ENCODE results near the gene RBMS2. TPM values are rescaled to one million over a fixed set of nuclear protein-coding genes. Genes with fewer than 3 reads are reported as not detected.

The RBMS2 gene
- total RNA-seq, 1 donor from 2014 or later: 37.2 TPM

DNA sequence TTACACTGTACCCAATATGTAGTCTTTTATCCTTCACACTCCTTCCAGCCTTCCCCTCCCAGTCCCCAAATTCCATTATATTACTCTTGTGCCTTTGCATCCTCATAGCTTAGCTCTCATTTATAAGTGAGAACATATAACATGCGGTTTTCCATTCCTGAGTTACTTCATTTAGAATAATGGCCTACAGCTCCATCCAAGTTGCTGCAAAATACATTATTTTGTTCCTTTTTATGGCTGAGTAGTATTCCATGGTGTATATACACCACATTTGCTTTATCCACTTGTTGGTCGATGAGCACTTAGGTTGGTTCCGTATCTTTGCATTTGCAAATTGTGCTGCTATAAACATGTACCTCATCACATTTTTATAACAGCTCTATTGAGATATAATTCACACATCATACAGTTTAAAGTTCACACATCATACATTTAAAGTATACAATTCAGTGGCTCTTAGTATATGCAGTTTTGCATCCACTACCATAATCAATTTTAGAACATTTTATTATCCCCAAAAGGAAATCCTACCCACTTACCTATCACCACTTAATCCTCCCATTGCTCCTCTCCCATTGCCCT, 23.5 kb downstream of the RBMS2 start:
- H3K4me3 ChIP-seq (ENCODE audit: low read depth, low read length): no peak overlapping the region
- no peak for DNase-seq (ENCODE audit: low read depth)
- H3K27me3 ChIP-seq (ENCODE audit: control insufficient read depth, insufficient read depth, low read length): no peaks in the 10 kb centered on the region
- TF ChIP-seq, protein P1, sequence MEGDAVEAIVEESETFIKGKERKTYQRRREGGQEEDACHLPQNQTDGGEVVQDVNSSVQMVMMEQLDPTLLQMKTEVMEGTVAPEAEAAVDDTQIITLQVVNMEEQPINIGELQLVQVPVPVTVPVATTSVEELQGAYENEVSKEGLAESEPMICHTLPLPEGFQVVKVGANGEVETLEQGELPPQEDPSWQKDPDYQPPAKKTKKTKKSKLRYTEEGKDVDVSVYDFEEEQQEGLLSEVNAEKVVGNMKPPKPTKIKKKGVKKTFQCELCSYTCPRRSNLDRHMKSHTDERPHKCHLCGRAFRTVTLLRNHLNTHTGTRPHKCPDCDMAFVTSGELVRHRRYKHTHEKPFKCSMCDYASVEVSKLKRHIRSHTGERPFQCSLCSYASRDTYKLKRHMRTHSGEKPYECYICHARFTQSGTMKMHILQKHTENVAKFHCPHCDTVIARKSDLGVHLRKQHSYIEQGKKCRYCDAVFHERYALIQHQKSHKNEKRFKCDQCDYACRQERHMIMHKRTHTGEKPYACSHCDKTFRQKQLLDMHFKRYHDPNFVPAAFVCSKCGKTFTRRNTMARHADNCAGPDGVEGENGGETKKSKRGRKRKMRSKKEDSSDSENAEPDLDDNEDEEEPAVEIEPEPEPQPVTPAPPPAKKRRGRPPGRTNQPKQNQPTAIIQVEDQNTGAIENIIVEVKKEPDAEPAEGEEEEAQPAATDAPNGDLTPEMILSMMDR (IDR thresholded peaks at IDR 0.05; ENCODE audit: insufficient read depth, low read length, poor library complexity, severe bottlenecking): no peak
- H3K36me3 ChIP-seq (ENCODE audit: control insufficient read depth, insufficient read depth, low read length): peaks cover 1% of the 10 kb centered on the region

DNA sequence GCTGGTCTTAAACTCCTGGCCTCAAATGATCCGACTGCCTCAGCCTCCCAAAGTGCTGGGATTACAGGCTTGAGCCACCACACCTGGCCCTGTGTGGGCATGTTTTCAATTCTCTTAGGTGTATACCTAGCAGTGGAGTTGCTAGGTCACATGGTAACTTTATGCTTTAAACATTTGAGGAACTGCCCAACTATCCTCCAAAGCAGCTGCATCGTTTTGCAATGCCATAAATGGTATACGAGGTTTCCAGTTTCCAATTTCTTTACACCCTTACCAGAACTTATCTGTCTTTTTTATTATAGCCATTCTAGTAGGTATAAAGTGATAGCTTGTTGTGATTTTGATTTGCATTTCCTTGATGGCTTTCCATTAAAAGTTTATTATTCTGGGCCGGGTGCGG, 25.1 kb downstream of the RBMS2 start:
- TF ChIP-seq, protein P1 (IDR thresholded peaks at IDR 0.05; ENCODE audit: insufficient read depth, low read length, poor library complexity, severe bottlenecking): no peak
- H3K36me3 ChIP-seq (ENCODE audit: control insufficient read depth, insufficient read depth, low read length): no peaks in the 10 kb centered on the region
- H3K27me3 ChIP-seq (ENCODE audit: control insufficient read depth, insufficient read depth, low read length): no peaks in the 10 kb centered on the region
- DNase-seq (ENCODE audit: low read depth): no peak
- no peak overlapping the region for H3K4me3 ChIP-seq (ENCODE audit: low read depth, low read length)

DNA sequence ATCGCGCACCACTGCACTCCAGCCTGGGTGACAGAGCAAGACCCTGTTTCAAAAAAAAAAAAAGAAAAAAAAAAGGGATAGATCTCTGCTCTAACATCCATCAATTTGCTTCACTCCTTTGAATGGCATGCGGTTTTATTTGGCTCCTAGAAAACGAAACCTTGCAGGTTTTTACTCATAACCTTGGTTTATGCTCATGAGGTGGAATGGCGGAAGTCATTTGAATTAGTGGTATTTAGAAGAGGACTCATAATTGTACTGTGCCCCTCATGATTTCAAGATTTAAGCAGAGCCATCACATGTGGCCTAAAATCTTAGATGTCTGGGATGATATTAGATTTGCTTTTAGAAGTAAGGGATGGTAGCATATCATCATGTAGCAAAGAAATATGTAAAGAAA, 29.4 kb downstream of the RBMS2 start:
- no peaks in the 10 kb centered on the region for H3K36me3 ChIP-seq (ENCODE audit: control insufficient read depth, insufficient read depth, low read length)
- no peak for DNase-seq (ENCODE audit: low read depth)
- H3K4me3 ChIP-seq (ENCODE audit: low read depth, low read length): no peak overlapping the region
- TF ChIP-seq, protein P1 (IDR thresholded peaks at IDR 0.05; ENCODE audit: insufficient read depth, low read length, poor library complexity, severe bottlenecking): no peak
- no peaks in the 10 kb centered on the region for H3K27me3 ChIP-seq (ENCODE audit: control insufficient read depth, insufficient read depth, low read length)

DNA sequence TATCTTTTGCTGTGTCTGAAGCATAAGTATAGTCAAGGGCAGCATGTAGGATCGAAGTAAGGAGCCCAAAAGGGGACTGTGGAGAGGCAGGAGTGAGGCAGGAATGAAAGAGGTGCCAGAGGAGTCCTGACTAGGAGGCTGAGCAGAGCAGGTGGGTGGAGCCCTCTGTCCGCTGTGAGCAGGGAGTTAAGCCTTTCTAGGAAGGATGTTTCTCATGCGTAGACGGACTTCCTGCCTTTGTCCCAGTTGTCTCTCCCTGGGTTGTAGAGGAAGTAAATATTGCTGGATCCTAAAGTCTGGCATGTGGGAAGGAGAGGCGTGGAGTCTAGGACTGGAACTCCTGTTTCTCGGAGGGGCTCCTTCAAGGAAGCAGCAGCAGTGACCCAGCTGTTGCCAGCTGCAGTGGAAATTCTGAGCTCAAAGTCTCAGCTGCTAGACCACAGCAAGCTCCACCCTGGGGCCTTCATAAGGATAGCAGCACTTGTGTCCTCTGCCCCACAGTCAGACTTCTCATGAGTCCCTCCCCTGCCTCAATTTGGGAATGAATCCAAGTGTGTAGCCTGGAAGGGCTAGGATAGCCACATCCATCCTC, 44.0 kb downstream of the RBMS2 start:
- Histone ChIP-seq H3K27me3 (ENCODE audit: control insufficient read depth, insufficient read depth, low read length) (no peaks in the 10 kb centered on the region), H3K36me3 (ENCODE audit: control insufficient read depth, insufficient read depth, low read length) (peaks cover 3% of the 10 kb centered on the region), H3K4me3 (ENCODE audit: low read depth, low read length) (no peak overlapping the region)
- TF ChIP-seq, protein P1 (IDR thresholded peaks at IDR 0.05; ENCODE audit: insufficient read depth, low read length, poor library complexity, severe bottlenecking): no peak
- DNase-seq (ENCODE audit: low read depth): peak; percentile 18

DNA sequence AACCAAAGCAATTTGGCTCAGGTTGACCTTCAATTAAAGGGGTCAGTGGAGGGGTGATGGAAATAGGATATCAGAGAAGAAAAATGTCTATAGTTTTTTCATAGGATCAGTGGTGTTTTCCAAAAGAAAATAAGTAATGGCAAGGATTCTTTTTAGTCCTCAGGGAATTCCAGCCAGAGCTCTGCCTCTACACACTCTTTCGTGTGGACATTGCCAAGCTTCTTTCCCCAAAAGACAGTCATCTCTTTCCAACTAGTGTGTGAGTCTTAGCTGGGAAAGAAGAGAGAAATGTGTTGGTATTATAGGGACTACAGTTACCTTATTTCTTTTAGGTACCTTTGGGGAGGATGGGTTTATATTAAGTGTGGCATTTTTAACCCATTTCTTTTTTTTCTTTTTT, 46.5 kb downstream of the RBMS2 start:
- Histone ChIP-seq H3K4me3 (ENCODE audit: low read depth, low read length) (no peak overlapping the region), H3K36me3 (ENCODE audit: control insufficient read depth, insufficient read depth, low read length) (peaks cover 3% of the 10 kb centered on the region)
- TF ChIP-seq, protein P1 (IDR thresholded peaks at IDR 0.05; ENCODE audit: insufficient read depth, low read length, poor library complexity, severe bottlenecking): no peak

DNA sequence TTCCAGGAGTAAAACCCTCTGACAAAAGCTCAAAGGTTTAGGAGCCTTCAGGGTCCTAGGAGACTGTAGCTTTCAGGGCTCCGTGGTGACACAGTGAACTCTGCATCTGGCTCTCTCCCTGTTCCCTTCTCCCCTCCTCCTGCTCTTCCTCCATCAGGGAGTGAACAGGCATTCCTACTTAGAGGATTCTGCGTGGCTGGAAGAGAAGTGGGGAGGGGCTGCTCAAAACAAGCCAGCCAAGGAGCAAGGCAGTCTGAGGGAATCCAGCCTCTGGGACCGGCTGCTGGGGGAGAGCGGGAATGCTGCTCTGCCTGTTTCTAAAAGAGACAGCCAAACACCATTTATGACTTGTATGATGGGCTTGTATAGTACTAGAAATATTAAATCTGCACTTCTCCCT, 49.5 kb downstream of the RBMS2 start:
- H3K36me3 ChIP-seq (ENCODE audit: control insufficient read depth, insufficient read depth, low read length): no peaks in the 10 kb centered on the region
- no peaks in the 10 kb centered on the region for H3K27me3 ChIP-seq (ENCODE audit: control insufficient read depth, insufficient read depth, low read length)
- DNase-seq (ENCODE audit: low read depth): no peak
- H3K4me3 ChIP-seq (ENCODE audit: low read depth, low read length): no peak overlapping the region
- TF ChIP-seq, protein P1 (IDR thresholded peaks at IDR 0.05; ENCODE audit: insufficient read depth, low read length, poor library complexity, severe bottlenecking): no peak

More for the DNA sequence above, 46.5 kb downstream of the RBMS2 start:
- no peak for DNase-seq (ENCODE audit: low read depth)
- H3K27me3 ChIP-seq (ENCODE audit: control insufficient read depth, insufficient read depth, low read length): no peaks in the 10 kb centered on the region

All from kidney epithelial cell (primary cell).